Measurements from ENCODE around the gene BAIAP2.
"Not testable (repeated sequence)": the region's sequence is repeated elsewhere in the genome, so short reads cannot be mapped to it uniquely, and the experiment has no call there.

BAIAP2 gene

DNA sequence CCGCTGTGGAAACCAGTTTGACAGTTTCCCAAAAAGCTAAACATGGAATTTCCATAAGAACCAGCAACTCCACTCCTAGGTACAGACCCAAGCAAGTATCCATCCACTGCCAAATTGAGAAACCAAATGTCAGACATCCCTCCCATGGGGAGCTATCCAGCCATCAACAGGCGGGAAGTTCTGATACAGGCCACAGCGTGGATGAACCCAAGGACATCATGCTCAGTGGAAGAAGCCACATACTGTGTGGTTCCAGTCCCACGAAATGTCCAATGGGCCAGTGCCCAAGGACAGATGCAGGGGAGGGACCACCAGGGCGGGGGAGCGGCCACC, 12.6 kb upstream of the BAIAP2 start:
- DNase-seq, result no peak

DNA sequence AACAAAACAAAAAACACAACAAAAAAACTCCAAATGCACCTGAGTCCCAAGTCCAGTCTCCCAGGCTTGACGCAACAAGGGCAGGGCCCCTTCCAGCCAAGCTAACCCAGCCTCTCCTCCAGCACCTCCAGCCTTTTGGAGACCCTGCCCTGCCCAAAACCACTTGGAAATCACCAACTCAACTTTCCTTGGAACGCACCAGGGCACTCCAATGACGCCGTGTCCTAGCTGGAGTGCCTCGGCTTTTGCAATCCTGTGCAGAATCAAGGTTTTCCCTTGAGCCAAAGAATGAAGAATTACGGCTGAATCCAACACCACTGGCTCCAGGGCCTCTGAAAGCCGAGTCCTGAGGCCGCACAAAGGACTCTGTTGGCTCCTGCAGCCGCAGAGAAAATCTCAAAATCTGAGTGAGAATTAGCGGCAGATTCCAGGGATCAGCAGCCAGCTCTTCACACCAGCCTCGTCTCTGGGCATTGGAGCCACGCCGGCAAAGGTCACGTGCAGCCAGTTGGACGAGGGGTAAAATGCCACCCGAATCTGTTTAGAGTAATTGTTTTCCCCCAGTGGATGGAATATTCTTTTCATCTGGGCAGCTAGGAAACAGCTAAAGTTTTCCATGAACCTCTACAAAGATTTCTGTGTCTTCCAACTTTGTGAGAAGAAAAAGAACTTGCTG, 9.7 kb upstream of the BAIAP2 start:
- peak; percentile 61 for DNase-seq

DNA sequence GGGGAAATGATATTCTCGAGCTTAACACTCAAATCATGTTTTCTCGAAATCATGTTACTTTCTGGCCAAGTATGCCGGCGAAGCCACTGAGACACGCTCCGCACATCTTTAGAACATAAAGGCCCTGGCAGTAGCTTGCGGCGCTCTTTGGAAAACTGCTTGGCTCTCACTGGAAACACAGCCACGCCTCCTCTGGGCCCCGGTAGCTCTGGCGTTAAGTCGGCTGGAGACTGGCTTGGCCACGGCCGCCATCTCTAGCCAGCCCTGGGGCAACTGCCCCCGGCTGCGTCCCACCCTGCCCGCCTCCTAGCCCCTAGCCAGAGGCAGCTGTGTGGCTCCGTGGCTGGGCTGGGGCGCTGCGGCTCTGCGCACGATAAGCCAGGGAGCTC, 9.2 kb upstream of the BAIAP2 start:
- peak; percentile 54 for DNase-seq

DNA sequence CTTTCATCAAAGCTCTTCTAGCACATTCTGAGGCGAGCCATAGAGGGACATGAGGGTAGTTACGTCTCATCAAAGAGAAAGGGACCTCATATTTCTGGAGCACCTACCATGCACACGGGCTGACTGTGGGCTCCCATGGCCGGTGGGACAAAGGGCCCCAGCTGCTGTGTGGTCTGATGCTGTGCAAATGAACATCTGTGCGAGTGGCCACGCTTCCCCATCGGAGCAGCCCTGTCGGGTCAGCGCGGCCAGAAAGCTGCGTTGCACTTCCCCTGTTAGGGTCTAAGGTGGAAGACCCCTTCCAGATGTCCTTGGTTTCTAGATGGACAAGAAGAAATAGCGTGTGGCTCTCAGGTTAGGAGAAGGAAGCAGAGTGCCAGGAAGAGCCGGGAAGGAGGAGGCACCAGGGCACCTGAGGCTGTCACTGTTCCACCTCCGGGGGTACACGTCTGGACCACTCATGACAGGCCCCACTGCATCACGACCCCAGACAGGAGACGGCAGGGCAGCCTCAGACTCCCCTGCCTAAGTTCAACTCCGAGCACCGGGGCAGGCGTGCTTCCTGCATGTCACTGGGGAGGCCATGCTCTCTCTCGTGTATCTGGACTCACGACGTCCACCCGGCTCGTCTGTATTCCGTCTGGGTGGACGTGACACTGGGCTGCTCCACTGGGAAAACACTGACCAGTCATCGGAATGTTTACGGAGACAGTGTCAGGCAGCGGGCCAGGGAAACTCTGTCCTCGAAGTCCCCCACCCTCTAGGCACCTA, 8.5 kb upstream of the BAIAP2 start:
- DNase-seq, result no peak

DNA sequence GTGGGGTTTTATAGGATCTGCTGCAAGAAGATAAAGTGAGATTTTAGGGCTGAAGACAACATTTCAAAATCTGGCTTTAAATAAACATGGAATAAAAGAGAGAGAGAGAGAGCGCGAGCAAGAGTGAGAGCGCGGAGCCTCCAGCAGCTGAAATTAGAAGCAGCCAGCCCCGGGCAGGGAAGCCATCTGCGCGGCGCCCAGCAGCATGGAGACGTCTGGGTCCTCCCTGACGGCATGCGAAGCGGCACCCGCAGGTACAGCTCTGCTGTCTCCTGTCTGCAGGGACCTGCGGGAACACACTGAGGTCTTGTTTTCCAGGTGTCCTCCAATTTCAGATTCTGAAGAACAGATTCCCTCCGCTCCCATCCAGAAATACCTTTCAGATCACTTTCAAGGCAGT, 7.9 kb upstream of the BAIAP2 start:
- DNase-seq, result no peak

DNA sequence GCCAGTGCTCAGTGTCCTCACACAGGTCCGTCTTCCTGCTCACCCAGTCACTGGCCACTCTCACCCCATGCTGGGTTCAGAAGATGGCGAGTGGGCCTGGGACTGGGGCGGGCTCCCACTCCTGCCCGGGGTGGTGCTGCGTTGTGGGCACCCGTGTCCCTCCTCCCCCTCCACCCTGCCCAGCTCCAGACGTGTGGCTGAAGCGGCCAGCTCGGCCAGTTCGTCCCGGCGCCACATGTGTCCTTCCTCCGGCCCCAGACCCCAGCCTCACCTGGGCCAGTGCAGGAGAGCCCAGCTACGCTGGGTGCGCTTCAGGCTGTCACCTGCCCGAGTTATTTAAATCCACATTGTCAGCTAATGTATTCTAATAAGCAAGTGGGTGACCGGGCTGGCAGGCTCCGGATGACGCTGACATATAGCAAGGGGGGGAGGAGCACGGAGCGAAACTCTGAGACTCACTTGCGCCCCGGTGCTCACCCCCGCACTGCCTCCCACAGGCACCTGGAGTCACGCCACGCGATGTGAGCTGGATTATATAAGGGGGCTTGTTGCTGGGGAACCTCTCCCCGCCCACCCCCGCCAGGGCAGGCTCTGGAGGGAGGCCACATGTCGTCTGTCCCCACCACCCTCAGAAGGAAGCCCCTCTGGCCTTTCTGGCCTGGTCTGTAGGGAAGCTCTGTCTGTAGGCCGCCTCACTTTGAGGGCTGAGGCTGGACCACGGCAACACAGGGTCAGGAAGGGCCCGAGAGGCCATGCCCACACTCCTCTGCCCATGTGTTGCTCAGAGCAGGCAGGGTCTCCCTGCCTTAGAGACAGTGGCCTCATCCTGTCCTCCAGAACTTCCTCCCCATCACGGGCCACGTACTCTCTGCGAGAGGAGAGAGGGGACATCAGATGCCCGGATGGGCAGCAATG, 7.1 kb upstream of the BAIAP2 start:
- no peak for DNase-seq

DNA sequence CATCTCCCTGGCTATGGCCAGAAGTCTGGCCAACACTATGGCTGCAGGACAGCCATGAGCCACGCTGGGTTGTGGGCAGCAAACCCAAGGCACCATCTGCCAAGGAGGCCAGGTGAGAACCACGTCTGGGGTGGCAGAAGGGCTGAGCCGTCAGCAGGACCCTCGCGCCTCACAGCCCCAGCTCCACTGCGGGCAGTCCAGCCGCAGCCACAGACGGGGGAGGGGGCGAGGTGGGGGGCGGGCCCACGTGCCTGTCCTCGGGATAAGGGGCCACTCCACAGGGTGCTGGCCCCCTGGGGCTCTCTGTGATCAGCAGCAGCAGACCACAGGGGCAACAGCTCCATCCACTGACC, 6.5 kb upstream of the BAIAP2 start:
- DNase-seq, result no peak

DNA sequence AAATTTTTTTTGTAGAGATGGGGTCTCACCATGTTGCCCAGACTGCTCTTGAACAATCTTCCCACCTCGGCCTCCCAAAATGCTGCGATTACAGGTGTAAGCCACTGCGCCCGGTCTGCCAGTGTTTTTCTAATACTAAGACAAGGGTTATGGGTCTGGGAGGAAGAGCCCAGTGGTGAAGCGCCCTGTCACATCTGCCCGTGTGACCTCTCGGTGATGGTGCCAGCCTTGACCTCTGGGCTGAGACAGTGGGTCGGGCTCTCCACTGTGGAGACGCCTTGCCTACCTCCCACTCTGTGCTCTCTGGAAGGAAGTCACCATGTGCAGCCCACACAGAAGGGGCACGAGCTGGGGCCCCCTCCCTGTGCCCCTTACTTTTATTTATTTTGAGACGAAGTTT, 5.1 kb upstream of the BAIAP2 start:
- no peak for DNase-seq

DNA sequence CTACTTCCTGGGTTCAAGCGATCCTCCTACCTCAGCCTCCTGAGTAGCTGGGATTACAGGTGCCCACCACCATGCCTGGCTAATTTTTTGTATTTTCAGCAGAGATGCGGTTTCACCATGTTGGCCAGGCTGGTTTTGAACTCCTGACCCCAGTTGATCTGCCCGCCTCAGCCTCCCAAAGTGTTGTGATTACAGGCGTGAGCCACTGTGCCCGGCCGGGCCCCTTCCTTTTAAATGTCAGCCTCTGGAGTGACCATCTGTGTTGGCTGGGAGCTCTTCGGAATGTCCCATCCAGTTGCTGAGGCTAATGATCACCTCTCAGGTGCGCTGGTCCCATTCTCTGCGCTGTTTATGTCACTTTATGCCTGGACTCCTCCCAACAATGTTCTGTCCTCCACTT, 4.6 kb upstream of the BAIAP2 start:
- not testable (repeated sequence) for DNase-seq

DNA sequence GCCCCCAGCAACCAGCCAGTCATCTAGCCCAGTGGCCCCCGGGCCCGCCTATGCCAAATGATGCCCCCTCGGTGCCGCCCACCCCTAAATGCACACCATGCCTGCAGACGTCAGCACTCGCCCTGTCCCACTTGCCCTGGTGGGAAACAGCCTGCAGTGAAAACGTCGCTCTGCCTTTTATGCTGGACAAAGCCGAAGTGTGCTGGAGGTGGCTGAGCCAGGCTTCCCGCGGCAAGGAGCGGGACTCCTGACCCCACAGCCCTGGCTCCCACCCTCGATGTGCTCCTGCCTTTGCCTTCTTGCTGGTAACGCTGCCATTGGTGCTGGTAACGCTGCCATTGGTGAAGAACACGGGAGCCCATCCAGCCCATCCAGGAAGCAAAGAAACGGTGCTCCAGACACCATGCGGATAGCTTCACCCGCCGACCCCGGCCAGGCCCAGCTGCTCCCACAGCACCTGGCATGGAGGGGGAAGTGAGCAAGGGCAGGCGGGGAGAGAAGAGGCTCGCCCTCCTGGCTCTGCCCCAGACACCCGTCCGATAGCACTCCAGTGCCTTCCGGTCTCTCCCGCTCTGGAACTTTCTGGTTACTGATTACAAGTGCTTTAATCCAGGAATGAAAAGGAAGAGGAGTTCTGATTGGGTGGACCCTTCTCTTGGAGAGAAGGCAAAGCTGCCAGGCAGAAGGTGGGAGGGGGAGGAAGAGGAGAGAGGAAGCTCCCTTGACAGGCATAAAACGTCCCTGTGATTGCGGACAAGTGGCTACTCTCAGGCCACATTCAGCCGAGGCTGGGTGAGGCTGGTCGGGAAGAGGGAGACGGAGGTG, 4.0 kb upstream of the BAIAP2 start:
- DNase-seq, result no peak

DNA sequence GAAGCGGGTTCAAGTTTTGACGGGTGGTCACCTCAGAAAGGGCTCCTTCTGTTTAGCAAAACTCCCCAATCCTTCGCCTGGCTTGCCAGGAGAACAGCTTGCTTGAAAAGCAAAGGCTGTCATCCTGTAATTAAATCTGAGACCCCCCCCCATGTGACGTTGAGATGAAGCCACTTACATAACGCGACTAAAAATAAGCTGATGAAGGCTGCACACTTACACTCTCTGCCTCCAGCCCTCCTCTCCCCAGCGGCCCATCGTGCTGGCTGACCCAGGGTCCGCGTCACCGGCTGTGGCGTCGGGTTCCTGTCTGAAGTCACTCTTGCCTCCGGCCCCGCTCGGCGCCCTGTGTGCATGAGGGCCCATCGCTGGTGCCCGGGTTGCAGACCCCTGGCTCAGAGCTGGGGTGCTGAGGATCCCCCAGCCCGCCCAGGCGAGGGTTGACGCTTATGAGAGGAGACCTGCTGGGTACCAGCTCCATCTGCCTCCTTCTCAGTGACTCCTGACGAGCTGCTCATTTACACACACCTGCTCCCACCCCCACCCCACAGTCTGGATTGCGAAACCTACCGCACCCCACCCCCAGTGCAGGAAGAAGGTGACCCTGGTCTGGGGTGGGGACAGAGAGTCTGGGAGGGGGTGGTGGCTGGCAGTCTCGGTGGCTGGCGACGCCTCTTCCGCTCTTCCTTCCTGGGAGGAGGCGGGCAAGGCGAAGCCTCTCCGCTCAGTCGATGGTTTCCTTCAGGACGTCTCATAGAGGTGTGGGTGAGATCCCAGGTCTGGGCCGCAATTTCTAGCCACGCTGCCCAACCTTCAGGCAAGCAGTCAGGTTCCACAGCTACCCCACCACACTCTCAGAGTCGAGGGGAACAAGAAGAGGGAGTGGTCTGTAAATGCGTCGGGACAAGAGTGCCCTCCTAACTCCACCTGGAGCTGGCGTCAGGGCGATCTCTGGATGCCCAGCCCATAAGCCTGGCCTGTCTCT, 3.1 kb upstream of the BAIAP2 start:
- DNase-seq, result no peak

DNA sequence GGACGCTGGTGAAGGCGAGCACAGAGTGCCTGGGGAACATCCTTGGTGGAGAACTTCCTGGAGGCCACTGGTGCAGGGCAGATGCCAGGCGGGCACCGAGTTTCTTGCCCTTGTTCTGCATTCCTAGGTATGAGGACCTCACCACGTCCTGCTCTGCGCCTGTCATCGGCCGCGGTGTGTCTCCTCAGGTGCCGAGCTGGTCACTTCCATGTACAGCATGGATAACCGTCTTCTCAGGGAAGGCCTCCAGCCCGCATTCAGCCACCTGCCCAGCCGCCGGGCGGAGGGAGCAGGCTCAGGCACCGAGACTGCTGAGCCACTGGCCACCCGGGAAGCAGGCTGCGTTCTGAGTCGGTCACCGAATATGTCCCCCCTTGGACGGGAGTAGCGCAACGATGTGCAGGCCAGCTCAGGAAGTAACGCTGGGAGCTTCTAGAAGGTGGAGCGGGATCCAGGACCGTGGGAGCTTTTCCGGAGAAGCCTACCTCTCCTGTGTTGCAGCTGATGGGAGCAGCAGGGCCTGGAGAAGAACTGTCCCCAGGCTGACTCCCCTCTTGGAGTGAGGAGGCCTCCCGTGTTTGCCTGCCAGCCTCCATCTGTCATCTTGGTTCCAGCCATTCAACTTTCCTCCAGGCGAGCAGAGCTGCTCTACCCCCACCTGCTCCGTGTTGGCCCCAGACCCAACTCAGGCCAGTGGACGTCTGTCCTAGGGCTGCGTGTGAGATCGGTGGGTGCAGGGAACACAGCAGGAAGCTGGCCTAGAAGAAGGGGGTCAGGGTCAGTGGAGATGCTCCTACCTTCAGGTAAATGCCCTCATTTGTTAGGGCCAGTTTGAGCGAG, 2.1 kb upstream of the BAIAP2 start:
- DNase-seq, result no peak

DNA sequence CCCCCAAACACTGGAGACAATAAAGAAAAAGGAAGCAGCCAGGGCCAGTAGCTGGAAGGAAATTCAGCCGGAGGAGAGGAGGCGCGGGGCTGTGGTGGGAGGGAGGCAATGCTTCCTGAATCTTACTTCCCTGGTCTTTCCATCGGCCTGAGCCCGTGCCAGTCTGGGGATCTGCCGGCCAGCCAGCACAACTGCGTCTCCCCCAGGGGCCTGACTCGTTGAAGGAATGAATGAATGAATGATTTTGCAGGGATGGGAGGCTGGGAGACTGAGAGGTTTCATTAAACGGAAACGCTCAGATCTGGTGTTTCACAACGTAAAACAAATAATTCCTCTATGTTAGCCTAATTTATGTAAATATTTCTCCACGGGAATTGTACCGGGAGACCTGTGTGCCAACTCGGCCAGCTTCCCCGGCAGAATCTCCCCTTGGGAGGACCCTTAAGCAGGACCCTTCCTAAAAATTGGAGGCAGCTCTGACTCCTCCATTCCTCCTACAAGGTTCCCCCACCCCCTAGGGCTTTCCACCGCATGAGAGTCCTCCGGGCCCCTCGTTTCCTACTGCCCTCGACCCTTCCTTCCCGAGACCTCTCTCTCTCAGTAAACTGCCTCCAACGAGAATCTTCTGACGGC, 1.3 kb upstream of the BAIAP2 start:
- no peak for DNase-seq

DNA sequence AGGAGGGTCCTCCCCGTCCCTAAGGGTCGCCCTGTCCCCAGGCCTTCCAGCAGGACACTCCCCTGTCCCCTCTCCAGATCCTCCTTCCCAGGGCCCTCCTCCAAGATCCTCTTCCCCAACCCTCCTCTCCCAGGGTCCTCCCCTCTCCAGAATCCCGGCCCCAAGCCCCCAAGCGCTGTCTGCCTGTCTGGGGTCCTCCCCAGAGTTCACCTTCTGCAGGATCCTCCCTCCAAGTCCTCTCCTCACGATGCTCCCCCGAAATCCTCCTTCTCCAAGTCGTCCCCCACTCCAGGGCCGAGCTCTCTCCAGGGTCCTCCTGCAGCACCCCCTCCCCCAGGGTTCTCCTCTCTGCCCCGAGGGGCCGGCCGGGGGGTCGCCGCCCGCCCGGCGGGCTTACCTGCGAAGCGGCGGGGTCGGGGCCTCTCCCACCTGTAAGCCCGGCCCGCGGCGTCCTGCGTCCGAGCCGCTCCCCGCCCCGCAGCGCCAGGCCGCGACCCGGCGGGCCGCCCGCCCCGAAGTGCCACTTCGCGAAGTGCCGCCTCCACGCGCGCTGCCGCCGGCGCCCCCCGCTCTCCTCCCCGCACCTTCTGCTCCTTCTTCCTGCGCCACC, 678 bp upstream of the BAIAP2 start:
- no peak for DNase-seq

DNA sequence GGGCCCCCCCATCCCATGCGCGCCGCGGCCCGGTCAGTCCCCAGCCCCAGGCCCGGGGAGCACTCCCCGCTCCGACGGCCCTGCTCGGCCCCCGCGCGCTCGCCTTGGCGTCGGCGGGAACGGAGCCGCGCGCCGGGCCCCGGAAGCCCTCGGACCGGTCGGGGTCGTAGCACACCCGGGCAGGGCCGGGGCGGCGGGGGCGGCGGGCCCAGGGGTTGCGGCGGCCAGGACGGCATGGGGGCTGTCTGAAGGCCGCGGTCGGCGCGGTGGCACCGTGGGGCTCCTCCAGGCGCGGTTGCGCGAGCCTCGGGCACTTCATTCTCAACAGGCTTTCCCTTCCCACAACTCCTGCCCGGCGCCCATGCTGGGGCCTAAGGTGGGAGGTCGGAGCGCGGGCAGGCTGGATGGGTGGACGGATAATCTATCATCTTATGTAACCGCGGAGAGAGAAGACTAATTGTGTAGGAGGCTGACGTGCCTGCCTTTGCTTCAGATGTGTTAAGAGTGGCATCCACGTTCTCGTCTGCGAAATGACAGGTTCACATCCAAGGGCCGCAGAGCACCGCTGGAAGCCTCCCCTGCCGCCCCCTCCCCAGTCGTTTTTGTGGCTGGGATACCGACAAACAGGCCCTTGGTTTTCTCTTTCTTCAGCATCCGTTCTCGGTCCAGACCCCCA, 708 bp downstream of the BAIAP2 start:
- DNase-seq, result no peak

DNA sequence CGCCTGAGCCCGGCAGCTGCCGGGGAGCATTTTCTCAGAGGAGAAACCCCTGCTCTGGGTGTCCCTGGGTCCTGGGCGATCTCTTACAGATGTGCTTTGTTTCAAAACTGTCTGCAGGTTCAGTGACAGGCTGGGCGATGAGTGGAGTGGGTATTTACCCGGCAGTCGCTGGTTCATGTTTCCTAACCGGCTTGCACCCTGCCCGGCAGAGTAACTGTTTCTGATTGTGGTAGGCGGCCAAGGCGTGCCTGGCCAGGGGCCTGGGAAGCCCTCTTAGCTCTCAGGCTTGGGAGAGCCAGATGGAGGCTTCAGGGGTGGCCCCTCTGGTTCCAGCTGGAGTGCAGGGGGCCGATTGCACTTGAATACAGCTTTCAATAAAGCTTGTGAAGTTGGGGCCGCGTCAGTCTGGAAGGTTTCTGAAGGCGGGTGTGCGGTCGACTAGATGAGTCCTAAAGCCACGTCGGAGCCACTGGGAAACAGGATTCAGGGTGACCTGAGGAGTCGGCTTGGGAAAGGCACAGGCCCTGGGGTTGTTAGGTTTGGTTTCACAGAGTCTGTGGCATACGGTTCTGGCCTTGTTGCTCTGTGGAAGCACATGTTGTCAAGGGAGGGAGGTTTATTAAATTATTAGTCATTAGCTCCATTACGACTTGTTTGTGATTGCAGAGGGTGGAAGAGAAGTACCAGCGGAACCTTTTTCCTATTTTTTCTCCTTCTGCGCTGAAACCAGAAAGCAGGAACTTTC, 1.4 kb downstream of the BAIAP2 start:
- DNase-seq, result peak; percentile 30

DNA sequence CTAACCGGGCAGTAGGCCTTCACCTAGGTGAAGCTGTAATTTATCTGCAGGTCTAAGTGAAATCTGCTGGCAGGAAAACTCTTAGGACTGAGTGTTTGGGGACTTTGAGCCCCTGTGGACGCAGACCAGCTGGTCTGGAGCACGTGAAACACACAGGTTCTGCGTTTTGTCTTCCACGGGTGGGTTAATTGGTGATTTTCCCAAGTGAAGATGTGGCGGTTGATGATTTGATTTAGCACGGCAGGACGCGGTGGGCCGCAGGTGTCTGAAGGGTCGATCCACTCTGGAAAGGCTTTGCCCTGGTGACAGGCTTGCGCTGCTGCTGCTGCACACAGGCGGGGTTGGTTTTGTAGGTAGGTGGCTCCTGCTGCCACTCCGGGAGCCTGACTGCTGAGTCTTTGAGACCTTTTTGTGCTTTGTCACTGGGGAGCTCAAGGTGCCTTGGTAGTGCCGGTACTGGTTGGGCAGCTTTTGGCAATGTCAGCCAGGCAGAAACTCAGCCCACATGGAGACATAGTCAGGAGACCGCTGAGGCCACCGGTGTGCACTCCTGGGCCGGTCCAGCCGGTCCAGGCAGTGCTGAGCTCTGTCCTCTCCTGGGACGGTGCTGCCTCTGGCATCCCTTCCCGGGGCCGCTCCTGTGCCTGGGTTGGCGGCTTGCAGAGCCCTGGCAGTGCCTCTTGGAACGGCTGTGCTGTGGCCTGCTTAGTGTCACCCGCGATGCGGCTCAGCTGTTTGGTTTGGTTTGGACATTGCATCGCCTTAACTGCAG, 2.3 kb downstream of the BAIAP2 start:
- DNase-seq, result no peak

Measured in midbrain (tissue), 1 donor.